Gastrocnemius medialis (tissue), 4 donors: ENCODE measurements around the gene MND1.

Source experiments
- CTCF ChIP-seq, 5 experiments: fragments of 450-650 bp in 3 of 5; fragments of 200-600 bp in 2 of 5; sonication (generic) in 2 of 5; IDR thresholded peaks in 4 of 5; conservative IDR thresholded peaks in 1 of 5; 1 replicate in 4 of 5; 2 replicates in 1 of 5; pipeline ENCODE4 v1.5.1; 2016 to 2019; ENCODE audit warnings: antibody characterized with exemption in 5 of 5, mild to moderate bottlenecking in 3 of 5, moderate library complexity in 3 of 5
- POLR2A ChIP-seq, 2 donors: fragments of 450-650 bp; IDR thresholded peaks; one replicate each; pipeline ENCODE4 v1.6.1; 2017; ENCODE audit warnings: antibody characterized with exemption in 2 of 2, mild to moderate bottlenecking in 2 of 2, moderate library complexity in 2 of 2

GRCh38 chr4:153451911-153452657 is 107.6 kb downstream of the MND1 start:
- TF ChIP-seq CTCF (IDR thresholded peaks at IDR 0.05 in 4 of 5, conservative IDR thresholded peaks at IDR 0.05 in 1 of 5) (no peak), POLR2A (IDR thresholded peaks at IDR 0.05) (no peak)
